WTC11 (cell line): ENCODE data around the gene ZDHHC21.

Experiments used
- TF ChIP-seq, protein P1 (sequence below): sonication (generic); formaldehyde crosslinking; IDR thresholded peaks from 2 replicates; pipeline ENCODE4 v1.8.0; 2022; ENCODE audit warnings: mild to moderate bottlenecking, missing genetic modification reagents
- TF ChIP-seq, protein P2 (sequence below): fragments of 200-600 bp; IDR thresholded peaks from 2 replicates; pipeline ENCODE4 v1.8.0; 2022; ENCODE audit warnings: antibody characterized with exemption

DNA sequence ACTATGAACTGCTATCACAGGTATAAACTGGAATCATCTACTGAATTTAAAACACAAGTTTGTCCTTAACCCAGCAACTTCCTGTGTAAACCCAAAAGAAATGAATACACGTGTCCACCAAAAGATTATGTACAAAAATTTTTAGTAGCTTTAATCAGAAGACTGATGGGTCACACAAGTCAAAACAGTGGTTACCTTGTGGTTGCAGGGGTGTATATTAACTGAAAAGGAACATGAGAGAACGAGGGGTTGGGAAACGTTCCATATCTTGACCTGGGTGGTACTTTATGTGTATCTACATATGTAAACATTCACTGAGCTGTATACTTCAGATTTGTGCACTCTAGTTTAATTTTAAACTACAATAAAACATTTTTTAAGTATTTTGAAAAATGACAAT is 18.6 kb downstream of the ZDHHC21 start:
- TF ChIP-seq, protein P1, sequence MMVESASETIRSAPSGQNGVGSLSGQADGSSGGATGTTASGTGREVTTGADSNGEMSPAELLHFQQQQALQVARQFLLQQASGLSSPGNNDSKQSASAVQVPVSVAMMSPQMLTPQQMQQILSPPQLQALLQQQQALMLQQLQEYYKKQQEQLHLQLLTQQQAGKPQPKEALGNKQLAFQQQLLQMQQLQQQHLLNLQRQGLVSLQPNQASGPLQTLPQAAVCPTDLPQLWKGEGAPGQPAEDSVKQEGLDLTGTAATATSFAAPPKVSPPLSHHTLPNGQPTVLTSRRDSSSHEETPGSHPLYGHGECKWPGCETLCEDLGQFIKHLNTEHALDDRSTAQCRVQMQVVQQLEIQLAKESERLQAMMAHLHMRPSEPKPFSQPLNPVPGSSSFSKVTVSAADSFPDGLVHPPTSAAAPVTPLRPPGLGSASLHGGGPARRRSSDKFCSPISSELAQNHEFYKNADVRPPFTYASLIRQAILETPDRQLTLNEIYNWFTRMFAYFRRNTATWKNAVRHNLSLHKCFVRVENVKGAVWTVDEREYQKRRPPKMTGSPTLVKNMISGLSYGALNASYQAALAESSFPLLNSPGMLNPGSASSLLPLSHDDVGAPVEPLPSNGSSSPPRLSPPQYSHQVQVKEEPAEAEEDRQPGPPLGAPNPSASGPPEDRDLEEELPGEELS = no peak
- TF ChIP-seq, protein P2, sequence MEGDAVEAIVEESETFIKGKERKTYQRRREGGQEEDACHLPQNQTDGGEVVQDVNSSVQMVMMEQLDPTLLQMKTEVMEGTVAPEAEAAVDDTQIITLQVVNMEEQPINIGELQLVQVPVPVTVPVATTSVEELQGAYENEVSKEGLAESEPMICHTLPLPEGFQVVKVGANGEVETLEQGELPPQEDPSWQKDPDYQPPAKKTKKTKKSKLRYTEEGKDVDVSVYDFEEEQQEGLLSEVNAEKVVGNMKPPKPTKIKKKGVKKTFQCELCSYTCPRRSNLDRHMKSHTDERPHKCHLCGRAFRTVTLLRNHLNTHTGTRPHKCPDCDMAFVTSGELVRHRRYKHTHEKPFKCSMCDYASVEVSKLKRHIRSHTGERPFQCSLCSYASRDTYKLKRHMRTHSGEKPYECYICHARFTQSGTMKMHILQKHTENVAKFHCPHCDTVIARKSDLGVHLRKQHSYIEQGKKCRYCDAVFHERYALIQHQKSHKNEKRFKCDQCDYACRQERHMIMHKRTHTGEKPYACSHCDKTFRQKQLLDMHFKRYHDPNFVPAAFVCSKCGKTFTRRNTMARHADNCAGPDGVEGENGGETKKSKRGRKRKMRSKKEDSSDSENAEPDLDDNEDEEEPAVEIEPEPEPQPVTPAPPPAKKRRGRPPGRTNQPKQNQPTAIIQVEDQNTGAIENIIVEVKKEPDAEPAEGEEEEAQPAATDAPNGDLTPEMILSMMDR = no peak
